GM21528 (cell line): Measurements from ENCODE around the gene FPGS.
"Not testable (repeated sequence)": the region's sequence is repeated elsewhere in the genome, so short reads cannot be mapped to it uniquely, and the experiment has no call there.

Source experiments
- ATAC-seq: cut with Tn5 transposase; IDR thresholded peaks from one replicate; pipeline ENCODE4 v1.9.1; 2021; ENCODE audit warnings: mild to moderate bottlenecking, moderate library complexity; ENCODE audit not compliant: unreplicated experiment, low FRiP score

FPGS gene

DNA sequence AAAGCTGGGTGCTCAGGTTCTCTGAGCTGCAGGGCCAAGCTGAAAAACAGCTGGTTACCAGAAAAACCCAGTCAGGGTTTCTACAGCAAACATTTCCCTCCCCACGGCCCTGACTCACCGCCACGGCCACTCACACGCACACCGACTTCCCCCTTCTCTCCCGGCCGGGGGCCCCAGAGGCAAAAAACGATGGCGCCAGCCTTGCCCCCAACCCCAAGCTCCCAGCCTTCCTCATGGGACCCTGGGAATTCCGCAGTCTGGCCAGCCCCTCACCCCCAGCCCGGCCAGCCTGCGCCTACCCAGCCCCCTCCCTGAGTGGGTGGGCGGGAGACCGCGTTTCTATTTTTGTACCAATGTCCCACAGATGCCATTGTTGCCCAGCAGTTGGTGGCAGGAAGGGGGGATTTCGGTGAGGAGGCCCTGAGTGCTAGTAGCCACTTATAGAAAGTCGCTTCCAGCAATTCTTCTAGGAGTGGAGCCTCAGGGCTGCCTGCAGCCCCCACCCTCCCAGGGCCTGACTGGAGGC is 33.4 kb downstream of the FPGS start:
- no peak for ATAC-seq

DNA sequence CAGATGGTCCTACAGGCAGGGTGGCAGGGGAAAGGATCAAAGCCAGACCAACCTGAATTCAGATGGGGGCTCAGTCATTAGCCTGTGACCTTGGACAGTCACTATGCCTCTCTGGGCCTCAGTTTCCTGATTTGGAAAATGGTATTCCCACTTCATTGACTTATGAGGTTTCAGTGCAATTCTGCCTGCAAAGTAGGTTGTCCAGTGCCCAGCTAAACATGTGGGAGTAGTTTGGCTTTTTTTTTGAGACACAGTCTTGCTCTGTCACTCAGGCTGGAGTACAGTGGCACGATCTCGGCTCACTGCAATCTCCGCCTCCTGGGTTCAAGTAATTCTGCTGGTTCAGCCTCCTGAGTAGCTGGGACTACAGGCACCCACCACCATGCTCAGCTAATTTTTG is 33.9 kb downstream of the FPGS start:
- not testable (repeated sequence) for ATAC-seq

DNA sequence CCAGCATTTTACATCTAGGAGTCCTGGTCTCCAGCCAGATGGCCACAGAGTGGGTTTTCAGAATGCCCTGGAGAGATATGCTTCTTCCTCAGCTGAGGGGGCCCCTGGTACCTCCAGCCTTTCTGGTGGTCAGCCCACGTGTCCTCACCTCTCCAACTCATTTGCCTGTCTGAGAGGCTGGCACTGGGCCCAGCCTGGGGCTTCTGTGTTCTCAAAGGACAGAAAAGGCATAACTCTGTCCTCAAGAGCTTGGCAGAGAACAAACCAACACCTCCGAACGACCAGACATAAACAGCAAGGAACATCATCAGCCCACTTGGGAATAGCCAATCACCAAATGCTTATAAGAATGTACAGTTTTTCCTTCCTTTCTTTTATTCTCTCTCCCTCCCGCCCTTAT is 34.7 kb downstream of the FPGS start:
- no peak for ATAC-seq

DNA sequence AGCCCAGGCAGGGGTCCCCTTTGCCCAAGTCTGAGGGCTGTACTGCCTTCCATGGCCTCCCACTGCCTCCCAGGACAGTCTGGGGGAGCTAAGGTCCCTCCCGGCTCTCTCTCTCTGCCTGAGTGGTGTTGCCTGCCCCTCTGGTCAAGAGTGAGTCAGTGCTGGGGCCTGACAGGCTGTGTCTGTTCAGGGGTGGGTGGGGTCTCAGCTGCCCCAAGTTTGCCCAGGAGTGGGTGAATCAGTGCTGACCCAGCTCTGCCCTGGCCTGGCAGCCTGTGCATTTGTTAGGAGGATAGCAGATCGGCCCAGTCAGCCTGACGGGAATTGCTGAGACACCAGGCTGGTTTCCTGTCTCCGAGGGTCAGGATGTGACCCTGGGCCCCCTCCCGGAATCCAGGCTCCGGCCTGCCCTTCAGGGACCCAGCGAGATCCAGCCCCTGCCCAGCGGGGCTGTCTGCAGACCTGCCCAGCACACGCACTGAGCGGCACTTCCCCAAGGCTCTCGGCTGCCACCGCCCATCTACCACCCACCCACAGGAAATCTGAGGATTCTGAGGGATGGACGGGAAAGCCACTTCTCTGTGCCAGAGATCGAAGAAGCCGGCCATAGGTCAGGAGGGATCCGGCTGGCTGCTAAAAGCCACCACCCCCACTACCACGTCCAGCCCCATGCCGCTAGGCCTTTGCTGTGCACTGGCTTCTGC is 35.8 kb downstream of the FPGS start:
- ATAC-seq, result no peak

DNA sequence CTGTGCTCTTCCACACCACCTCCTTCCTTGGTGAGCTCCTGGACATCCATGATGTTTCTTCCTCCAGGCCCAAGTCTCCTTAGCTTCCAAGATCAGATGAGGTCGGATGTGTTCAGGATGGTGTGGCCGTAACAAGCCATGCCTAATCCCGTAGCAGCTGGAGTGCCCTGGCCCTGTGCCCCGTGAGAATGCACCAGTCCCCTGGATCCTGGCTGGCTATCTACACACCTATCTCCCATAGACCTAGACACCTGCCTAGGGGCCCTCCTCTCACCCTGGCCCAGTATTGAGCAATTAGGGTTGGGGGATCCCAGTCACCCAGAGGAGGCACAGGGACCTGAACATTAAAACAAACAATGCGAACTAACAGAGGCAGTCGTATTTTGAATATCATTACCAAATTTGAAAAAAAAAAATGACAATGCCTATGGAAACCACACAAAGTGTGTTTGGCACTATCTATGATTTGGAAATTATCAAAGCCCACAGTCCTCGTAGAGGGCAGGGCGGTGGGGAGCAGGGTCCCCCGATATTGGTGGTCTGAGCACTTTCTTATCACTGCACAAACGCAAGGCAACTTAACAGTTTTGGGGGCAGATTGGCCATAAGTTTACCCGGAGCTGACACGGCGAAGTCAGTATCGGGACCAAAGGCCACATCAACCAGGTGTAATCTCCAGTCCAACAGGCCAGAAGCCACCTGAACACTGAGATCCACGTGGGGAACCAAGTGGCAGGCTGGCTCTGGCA is 38.6 kb downstream of the FPGS start:
- ATAC-seq, result no peak

DNA sequence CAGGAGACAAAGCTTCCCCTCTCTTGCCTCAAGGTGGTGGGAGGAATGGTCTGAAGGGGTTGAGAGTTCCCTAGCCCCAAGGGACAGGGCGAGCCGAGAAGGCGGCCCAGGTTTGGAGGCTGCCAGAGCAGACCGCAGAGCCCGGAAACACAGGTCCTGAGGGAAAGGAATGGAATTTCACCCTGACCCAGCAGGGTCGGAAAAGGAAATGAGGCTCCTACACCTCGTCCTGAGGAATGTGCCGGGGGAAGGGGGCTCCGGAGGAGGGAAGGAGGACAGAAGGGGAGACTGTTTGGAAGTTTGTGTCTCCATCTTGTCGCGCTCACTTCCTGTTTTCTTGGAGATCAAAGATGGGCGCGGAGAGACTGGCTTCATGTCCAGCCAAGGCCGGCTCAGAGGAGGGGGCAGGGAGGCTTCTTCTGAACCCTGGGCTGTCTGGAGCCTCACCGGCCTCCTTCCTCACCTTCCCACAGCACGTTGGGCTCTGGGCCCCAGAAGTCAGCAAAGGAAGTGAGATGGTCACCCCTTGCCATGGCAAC is 42.2 kb downstream of the FPGS start:
- no peak for ATAC-seq

DNA sequence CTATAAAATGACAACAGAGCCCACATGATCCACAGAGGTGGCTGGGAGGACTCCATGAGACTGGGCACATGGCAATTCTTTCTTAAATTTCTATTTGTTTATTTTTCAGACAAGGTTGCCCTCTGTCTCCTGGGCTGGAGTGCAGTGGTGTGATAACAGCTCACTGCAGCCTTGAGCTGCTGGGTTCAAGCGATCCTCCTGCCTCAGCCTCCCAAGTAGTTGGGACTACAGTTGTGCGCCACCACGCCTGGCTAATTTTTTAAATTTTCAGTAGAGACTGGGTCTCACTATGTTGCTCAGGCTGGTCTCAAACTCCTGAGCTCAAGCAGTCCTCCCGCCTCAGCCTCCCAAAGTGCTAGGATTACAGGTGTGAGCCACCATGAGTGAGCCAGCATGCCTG is 42.9 kb downstream of the FPGS start:
- ATAC-seq, result not testable (repeated sequence)

DNA sequence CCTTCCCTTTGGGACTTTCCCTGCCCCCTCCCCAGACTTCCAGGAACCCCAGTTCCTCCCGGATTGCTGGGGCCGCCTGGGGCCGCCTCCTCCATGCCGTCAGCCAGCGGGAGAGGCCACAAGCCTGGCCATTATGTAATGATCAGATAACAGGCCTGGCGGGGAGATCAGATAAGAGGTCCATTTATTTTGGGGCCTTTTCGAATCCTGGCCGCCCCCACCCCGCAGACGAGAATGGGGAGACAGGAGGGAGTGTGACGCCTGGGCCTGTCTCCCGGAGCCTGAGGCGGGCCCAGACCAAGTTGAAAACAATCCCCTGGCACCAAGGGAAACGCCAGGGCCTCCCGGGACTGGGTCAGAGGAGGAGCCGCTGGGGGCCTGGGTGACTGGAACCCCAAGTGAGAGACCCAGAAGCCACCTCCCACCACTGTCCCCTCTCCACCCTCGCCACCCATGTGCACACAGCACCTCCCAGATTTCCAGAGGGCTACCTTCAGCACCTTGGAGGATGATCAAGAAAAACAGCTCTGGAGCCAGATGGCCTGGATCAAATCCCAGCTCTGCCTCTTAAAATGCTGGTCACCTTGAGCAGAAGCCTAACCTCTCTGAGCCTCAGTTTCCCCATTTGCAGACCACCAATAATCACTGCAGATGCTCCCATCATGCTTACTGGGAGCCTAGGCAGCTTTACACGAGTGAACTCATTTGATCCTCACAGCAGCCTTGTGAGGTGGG is 43.9 kb downstream of the FPGS start:
- ATAC-seq, result no peak

DNA sequence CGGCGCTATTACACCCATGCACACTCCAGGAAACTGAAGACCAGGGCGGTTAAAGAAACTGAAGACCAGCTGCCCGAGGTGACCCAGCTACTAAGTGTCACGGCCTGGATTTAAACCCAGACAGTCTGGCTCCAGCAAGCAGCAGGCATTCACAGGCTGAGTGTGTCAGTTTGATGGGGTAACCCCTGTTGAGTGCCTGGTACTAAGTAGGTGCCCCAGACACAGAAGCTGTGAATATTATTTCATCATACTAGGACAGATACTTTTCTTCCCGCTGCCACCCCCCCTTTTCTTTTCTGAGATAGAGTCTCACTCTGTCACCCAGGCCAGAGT is 44.5 kb downstream of the FPGS start:
- no peak for ATAC-seq

DNA sequence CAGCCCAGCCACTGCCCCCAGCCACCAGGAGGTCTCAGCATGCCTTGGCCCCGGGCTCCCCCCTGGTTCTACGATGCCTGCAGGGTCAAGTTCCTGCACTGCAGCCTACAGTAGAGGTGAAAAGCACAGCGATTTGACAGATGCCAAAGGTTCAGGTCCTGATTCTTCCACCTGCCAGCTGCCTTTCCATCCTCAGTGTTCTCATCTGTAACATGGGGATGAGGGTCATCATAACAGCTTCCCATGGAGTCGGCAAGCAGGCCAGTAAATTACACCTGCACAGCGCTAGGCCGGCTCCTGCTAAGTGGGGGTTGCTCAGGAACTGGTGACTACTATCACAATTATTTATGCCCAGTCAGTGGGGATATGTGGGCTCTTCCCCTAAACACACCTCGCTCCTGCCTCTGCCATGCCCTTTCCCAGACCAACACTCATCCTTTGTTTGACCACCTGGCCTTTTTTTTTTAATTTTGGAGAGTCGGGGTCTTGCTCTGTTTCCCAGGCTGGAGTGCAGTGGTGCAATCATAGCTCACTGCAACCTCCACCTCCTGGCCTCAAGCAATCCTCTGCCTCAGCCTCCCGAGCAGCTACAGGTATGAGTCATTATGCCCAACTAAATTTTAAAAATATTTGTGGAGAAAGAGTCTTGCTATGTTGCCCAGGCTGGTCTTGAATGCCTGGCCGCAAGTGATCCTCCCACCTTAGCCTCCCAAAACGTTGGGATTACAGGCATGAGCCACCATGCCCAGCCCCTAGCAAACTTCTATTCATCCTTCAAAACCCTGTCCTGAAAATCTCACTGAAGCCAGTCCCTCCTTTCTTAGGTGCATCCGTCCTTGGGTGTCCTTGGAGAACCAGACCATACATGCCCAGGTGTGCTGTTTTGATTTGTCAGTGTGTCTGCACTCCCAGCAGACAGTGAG is 45.4 kb downstream of the FPGS start:
- no peak for ATAC-seq

DNA sequence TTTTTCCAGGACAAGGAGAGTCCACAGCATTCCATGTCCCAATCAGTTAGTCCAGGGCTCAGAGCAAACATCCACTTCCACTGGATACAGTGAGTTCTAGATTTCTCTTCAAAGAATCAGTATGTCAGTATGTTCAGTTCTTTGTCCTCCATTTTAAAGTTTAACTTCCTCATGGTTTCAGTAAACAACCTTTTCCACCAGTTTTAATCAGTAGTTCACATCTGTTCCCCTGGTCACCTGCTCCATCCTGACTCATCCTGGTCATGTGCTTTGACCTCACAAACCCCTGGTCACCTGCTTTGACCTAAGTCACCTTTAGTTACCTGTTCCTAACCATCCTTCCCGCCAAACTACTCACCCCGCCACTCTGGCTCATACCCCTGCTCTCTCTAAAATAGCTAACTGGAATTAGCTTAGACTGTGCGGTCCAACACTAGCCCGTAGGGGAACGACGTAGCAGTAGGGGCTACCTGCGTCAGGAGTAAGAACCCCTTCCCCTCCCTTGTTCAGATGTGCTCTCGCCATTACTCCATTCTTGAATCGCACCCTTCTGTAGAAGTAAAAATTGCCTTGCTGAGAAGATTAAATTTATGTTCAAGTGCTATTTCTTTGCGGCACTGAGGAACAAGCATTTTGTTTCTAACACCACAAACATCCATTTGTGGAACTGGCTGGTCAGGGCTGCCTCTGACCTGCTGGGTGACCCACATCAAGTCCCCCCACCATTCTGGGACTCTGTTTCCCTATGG is 46.2 kb downstream of the FPGS start:
- no peak for ATAC-seq

DNA sequence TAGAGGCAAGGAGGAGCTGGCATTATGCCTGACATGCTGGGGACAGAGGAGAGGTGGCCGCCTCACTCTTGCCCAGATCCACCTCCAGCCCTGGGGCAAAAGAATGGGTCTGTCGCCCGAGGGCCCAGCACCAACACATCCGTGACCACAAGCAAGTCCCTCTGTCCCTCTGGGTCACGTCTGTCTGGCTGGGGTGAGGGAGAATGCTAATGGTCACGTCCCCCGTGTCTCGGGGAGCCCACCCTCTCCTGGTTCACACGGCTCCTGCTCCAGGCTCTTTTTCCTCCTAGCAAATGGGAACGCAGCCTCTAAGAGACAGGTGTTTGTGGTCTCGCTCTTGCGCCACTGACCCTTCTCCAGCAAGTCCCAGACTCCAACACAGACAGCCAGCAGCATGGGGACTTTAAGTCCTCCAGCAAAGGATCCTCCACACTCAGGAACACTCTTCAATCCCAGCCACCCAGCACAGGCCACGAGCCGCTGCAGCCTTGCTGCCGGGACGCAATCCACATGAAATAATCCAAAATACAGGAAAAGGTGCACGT is 47.7 kb downstream of the FPGS start:
- no peak for ATAC-seq

DNA sequence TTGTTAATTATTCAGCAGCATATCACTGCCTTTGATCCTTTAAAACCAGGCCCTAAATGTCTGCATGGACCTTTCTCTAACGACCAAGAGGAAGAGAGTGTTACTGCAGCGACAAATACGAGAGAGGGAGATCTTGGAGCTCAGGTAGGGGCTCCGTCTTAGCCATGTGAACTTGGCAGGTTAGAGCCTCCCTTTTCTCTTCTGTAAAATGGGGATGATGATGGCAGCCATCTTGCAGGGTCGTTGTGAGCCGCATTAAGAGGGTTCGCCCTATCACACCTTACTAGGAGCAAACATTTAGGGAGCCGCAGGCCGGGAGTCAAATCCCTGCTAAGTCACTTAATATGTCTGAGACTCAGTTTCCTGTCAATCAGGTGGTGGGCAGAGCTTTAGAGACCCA is 50.1 kb downstream of the FPGS start:
- ATAC-seq, result no peak

DNA sequence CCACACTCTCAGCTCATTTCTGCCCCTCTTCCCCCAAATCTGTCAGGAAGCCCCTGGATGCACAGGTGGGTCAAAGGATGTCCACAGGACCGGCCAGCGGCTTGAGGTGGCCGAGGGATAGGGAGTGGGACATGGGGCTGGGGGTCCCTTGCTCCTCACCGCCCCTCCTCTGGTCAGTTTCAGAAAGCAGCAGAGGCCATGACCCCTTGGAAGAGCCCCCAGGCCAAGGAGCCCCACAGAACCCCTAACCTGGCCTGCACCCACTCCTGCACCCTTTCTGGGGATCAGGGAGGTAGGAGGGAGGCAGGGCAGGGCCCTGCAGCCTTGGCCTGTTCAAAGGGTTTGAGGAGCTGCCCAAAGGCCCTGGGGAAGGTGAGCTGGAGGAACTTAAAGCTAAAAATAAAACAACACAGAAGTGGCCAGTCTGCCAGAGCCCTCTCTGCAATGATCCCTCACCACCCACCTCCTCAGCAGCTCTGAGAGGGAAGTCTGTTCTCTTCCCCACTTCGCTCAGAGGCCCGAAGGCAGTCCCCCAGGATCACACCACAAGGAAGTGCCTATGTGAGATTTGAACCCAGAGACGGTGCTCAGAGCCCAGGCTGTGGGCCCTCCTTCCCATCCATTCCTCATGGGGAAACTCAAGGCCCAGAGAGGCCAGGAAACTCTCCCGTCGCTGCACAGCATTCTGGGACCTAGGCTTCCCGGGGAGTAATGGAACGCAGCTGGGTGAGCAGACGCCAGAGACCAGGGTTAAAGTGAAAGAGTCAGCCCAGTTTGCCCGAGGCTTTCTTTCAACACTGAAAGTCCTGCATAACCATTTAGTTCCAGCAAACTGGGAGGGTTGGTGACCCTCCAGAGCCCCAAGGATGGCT is 50.9 kb downstream of the FPGS start:
- no peak for ATAC-seq

DNA sequence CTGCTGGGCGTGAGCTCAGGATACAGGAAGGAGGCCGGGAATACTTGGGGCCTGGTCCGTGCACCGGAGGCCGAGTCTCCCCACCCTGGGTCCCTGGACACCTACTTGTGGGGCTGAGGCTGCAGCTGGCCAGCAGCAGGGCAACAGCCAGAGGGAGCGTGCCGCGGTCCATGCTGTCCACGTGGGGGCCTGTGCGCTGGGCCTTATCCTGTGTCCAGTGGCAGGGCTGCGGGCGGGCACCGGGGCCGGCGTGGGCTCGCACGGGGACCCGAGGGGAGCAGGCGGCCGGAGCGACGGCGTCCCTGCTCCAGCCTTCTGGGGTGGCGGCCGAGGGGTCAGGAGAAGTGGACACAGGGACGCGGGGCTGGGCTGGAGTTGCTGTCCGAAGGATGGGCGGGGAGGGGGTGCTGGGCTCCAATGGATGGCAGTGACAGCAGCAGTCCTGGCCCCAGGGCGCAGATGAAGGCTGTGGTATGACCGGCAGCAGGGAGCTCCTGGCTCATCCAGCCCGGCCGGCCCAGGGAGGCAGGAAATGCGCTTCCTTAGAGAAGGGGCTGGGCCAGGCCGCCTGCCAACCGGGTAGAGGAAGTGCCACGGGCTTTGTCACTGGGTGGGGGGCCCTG is 51.6 kb downstream of the FPGS start, which contains the start of gene ENG:
Gene ENG (minus strand): TSS at position 475 of the 623 bp plus-strand sequence. CDS start 303 bp downstream, at position 172.
- ATAC-seq, result no peak

DNA sequence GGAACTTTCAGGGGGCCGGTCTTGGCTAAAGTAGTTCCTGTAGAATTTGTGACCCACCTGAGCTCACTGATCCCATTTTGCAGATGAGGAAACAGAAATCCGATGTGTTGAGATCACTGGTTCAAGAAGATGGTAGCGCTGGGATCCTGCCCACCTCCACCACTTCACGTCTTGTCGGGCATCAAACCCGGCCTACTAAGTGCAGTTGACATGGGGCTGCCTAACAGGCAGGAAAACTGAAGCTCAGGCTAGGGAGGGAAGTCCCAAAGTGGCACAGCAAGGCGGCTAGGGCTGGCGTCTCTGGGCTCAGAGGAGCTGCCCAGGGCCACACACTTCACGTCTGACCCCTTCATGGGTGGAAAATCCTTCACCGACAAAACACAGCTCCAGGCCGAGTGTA is 52.3 kb downstream of the FPGS start:
- ATAC-seq, result no peak

DNA sequence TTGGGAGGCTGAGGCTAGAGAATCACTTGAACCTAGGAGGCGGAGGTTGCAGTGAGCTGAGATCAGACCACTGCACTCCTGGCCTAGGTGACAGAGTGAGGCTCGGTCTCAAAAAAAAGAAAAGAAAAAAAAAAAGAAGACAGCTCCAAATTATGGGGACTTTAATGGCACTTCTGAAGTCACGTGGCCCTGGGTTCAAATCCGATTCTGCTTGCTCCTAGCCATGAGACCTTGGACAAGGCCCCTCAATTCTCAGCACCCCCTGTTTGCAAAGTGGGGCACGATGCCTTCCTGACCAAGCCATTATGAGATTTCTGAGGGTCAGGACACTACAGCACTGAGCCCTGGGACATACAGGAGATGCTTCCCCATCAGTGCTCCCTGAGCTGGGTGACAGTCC is 52.8 kb downstream of the FPGS start:
- no peak for ATAC-seq
